Measurements from ENCODE around the gene PDCD1. TPM values are rescaled to one million over a fixed set of nuclear protein-coding genes. Genes with fewer than 3 reads are reported as not detected.

PDCD1 gene
- total RNA-seq, 1 donor from 2014 or later = 83.3 TPM

- peaks cover 2% of the 10 kb centered on the region for H3K27me3 Mint-ChIP-seq
- intact Hi-C loops (cut with micrococcal nuclease) = no loop called here
- peaks cover 4% of the 10 kb centered on the region for H3K9me3 Mint-ChIP-seq
- no peak overlapping the region for H3K4me3 Mint-ChIP-seq
- H3K27ac Mint-ChIP-seq = no peak overlapping the region
- DNase-seq = no peak
- peaks cover 11% of the 10 kb centered on the region for H3K4me1 Mint-ChIP-seq
- H3K36me3 Mint-ChIP-seq (ENCODE audit: low read depth) = peaks cover 10% of the 10 kb centered on the region
These were observed 41.7 kb upstream of the PDCD1 start for GRCh38 chr2:241900251-241901017.

- Mint-ChIP-seq H3K27ac (no peak overlapping the region), H3K4me3 (no peak overlapping the region), H3K36me3 (ENCODE audit: low read depth) (peaks cover 10% of the 10 kb centered on the region), H3K9me3 (peaks cover 4% of the 10 kb centered on the region), H3K4me1 (peaks cover 11% of the 10 kb centered on the region), H3K27me3 (peaks cover 2% of the 10 kb centered on the region)
- intact Hi-C loops (cut with micrococcal nuclease) = no loop called here
- DNase-seq = no peak
These were observed 40.0 kb upstream of the PDCD1 start for GRCh38 chr2:241898463-241899270.

- Mint-ChIP-seq H3K36me3 (ENCODE audit: low read depth) (peaks cover 10% of the 10 kb centered on the region), H3K4me3 (no peak overlapping the region), H3K27ac (peak overlapping the region; percentile 78), H3K4me1 (peaks cover 11% of the 10 kb centered on the region), H3K9me3 (peaks cover 4% of the 10 kb centered on the region), H3K27me3 (peaks cover 2% of the 10 kb centered on the region)
- no peak for DNase-seq
- intact Hi-C loops (cut with micrococcal nuclease) = no loop called here
These were observed 38.7 kb upstream of the PDCD1 start for GRCh38 chr2:241897231-241897916.

DNA sequence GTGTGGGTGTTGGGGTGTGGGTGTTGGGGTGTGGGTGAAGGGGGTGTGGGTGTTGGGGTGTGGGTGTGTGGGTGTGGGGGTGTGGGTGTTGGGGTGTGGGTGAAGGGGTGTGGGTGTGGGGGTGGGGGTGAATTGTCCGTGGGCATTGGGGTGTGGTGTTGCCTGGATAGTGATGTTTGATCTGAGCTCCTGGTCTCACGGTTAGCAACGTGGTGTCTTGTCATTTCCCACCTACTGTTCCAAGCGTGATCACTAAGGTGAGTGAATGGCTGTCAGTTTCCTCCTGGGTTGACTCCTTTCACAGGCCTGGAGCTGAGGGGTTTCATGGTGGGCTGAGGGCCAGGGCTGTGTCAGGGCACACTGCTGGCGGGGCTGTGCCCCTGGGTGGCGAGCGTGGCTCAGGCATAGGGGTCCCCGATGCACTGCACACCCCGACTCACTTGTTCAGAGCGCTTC, 38.1 kb upstream of the PDCD1 start:
- peaks cover 11% of the 10 kb centered on the region for H3K4me1 Mint-ChIP-seq
- peaks cover 10% of the 10 kb centered on the region for H3K36me3 Mint-ChIP-seq (ENCODE audit: low read depth)
- H3K9me3 Mint-ChIP-seq = peaks cover 4% of the 10 kb centered on the region
- intact Hi-C loops (cut with micrococcal nuclease) = no loop called here
- H3K4me3 Mint-ChIP-seq = no peak overlapping the region
- no peak for DNase-seq
- peaks cover 2% of the 10 kb centered on the region for H3K27me3 Mint-ChIP-seq
- peak overlapping the region; percentile 78 for H3K27ac Mint-ChIP-seq

GRCh38 chr2:241895712-241896641, 37.3 kb upstream of the PDCD1 start:
- peak overlapping the region; percentile 71 for H3K4me3 Mint-ChIP-seq
- H3K27me3 Mint-ChIP-seq = peaks cover 2% of the 10 kb centered on the region
- peaks cover 4% of the 10 kb centered on the region for H3K9me3 Mint-ChIP-seq
- H3K36me3 Mint-ChIP-seq (ENCODE audit: low read depth) = peaks cover 10% of the 10 kb centered on the region
- peaks cover 11% of the 10 kb centered on the region for H3K4me1 Mint-ChIP-seq
- intact Hi-C loops (cut with micrococcal nuclease) = no loop called here
- peak overlapping the region; percentile 96 for H3K27ac Mint-ChIP-seq
- DNase-seq = no peak

- intact Hi-C loops (cut with micrococcal nuclease) = no loop called here
- Mint-ChIP-seq H3K4me1 (peaks cover 11% of the 10 kb centered on the region), H3K4me3 (no peak overlapping the region), H3K27me3 (peaks cover 2% of the 10 kb centered on the region), H3K27ac (peak overlapping the region; percentile 70), H3K9me3 (peaks cover 4% of the 10 kb centered on the region), H3K36me3 (ENCODE audit: low read depth) (peaks cover 10% of the 10 kb centered on the region)
- DNase-seq = no peak
These were observed 36.7 kb upstream of the PDCD1 start for GRCh38 chr2:241895427-241895711.

DNA sequence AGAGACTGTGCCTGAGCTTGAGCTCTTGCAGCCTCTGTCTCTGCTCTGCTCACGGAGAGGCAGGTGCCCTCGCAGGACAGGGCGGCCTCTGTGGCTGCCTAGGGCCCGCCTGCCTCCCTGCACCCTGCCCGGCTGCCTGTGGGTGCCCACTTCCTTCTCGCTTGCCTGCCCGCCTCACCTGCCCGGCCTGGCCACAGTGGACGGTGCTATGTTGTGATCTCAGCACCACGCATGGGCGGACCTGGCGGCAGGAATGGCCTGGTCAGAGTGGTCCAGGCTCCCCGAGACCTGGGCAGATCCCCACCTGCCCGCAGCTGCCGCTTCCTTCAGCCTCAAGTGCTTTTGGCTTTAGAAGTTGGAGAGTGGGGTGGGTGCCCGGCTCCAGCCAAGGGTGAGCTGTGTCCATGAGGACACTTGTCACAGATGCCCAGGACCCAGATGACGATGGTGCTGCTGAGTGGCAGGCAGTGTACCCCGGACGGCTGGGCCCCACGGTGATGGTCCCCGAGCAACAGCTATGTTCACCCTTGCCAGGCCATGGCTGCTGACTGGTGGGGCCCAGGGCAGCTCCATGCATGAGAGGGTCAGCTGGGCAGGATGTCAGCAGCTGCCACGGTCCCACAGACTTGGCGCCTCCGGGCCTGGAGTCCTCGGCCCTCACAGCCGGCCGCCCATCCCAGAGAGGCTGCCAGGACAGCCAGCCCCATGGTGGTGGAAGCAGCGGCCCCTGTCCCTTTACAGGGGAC, 36.2 kb upstream of the PDCD1 start:
- peaks cover 2% of the 10 kb centered on the region for H3K27me3 Mint-ChIP-seq
- intact Hi-C loops (cut with micrococcal nuclease) = no loop called here
- no peak overlapping the region for H3K4me3 Mint-ChIP-seq
- peaks cover 11% of the 10 kb centered on the region for H3K4me1 Mint-ChIP-seq
- peaks cover 4% of the 10 kb centered on the region for H3K9me3 Mint-ChIP-seq
- no peak for DNase-seq
- H3K27ac Mint-ChIP-seq = no peak overlapping the region
- peaks cover 10% of the 10 kb centered on the region for H3K36me3 Mint-ChIP-seq (ENCODE audit: low read depth)

- DNase-seq = peak; percentile 53
- H3K27me3 Mint-ChIP-seq = peaks cover 2% of the 10 kb centered on the region
- H3K4me1 Mint-ChIP-seq = peaks cover 11% of the 10 kb centered on the region
- H3K27ac Mint-ChIP-seq = no peak overlapping the region
- intact Hi-C loops (cut with micrococcal nuclease) = no loop called here
- peaks cover 4% of the 10 kb centered on the region for H3K9me3 Mint-ChIP-seq
- peaks cover 11% of the 10 kb centered on the region for H3K36me3 Mint-ChIP-seq (ENCODE audit: low read depth)
- no peak overlapping the region for H3K4me3 Mint-ChIP-seq
These were observed 35.5 kb upstream of the PDCD1 start for GRCh38 chr2:241894056-241894641.

GRCh38 chr2:241893265-241893664, 34.6 kb upstream of the PDCD1 start:
- DNase-seq = no peak
- intact Hi-C loops (cut with micrococcal nuclease) = no loop called here
- H3K4me3 Mint-ChIP-seq = no peak overlapping the region
- H3K4me1 Mint-ChIP-seq = peaks cover 11% of the 10 kb centered on the region
- no peak overlapping the region for H3K27ac Mint-ChIP-seq
- H3K9me3 Mint-ChIP-seq = peaks cover 4% of the 10 kb centered on the region
- H3K27me3 Mint-ChIP-seq = peaks cover 2% of the 10 kb centered on the region
- H3K36me3 Mint-ChIP-seq (ENCODE audit: low read depth) = peaks cover 11% of the 10 kb centered on the region

- Mint-ChIP-seq H3K9me3 (peaks cover 4% of the 10 kb centered on the region), H3K27me3 (peaks cover 2% of the 10 kb centered on the region), H3K36me3 (ENCODE audit: low read depth) (peaks cover 14% of the 10 kb centered on the region), H3K4me3 (no peak overlapping the region), H3K4me1 (peaks cover 13% of the 10 kb centered on the region), H3K27ac (no peak overlapping the region)
- intact Hi-C loops (cut with micrococcal nuclease) = no loop called here
- DNase-seq = no peak
These were observed 33.8 kb upstream of the PDCD1 start for GRCh38 chr2:241892299-241893137.

DNA sequence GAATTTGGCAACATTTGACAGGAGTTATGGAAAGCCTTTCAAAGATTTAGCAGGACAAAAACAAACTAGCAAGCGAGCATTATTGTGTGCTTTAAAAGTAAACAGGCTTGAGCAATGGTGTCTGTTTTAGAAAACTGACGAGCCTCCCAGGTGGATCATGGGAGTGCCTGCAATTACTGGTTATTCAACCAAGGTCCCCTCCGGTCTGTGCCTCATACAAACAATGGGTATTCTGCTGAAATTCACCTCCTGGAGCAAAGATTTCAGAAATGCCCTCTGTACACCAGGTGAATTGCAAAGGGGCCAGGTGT, 33.2 kb upstream of the PDCD1 start:
- no peak overlapping the region for H3K27ac Mint-ChIP-seq
- no peak for DNase-seq
- H3K4me3 Mint-ChIP-seq = no peak overlapping the region
- intact Hi-C loops (cut with micrococcal nuclease) = no loop called here
- H3K36me3 Mint-ChIP-seq (ENCODE audit: low read depth) = peaks cover 13% of the 10 kb centered on the region
- peaks cover 8% of the 10 kb centered on the region for H3K4me1 Mint-ChIP-seq
- peaks cover 4% of the 10 kb centered on the region for H3K9me3 Mint-ChIP-seq
- H3K27me3 Mint-ChIP-seq = peaks cover 2% of the 10 kb centered on the region

All from activated CD4-positive, alpha-beta T cell treated with anti-CD3 and anti-CD28 coated beads, Interleukin-2, amount 10 ng/mL, durations not matched to agents 24 days and 14 days (primary cell).